ENCODE measurements around the gene RHEX.

Gene RHEX

DNA sequence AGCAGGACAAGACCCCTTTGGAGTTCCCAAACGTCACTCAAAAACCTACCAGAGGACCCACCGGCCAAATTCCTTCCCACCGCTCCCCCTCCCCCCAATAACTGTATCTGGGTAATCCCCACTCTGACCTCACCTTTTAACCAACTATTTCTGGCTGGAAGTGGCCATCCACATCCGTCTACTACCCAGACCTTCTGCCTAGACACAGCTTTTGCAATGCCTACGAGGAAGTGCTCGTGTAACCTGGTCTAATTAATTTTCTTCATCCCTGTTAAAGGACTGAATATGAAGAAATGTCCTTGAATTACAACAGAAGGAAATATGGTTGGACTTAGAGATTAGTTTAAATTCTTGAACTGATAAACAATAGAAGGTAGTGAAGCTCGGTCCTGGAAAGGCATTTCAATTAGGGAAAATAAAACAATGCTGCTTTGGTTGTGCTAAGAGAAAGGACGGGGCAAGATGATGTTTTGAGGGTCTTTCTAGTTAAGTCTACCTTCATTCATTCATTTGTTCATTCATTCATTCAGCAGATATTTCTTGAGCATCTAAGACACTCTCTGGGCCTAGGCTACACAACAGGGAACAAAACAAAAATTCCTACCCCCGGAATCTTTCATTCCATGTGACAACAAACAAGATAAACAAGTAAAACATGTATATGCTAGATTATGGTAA is 45.4 kb downstream of the RHEX start:
- DNase-seq: peak; percentile 33

DNA sequence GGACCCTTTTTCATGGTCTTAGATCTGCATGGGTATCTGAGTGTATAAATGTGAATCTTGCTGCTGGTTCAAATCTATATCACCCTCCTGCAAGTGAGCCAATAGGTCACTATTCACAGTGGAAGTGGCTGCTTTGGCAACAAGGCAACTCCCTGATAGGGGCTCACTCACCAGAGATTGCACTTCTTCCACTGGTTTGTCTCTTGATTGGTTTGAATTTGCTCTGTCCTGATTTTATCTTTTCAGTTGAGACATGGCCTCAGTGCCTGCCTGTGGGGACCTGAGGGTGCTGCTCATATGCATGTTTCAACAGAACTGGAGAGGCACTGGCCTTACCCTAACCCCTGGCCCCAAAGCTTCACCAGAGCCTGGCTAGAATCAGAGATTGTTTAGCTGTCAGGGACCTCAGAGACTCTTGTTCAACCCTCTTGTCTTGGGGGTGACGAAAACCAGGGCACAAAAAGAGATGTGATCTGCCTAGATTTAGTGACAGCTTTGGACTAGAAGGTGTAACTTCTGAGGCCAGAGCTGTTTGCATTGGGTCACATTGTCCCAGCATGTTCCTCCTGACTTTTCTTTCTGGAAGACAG is 47.3 kb downstream of the RHEX start:
- peak; percentile 23 for DNase-seq

- peak; percentile 63 for DNase-seq
Measured at GRCh38 chr1:206101351-206102045, 48.5 kb downstream of the RHEX start.

GRCh38 chr1:206102292-206102936 is 49.4 kb downstream of the RHEX start:
- DNase-seq: peak; percentile 91

- DNase-seq: no peak
Measured at GRCh38 chr1:206103979-206104378, 51.0 kb downstream of the RHEX start.

GRCh38 chr1:206105464-206105995 is 52.6 kb downstream of the RHEX start:
- peak; percentile 32 for DNase-seq

GRCh38 chr1:206106328-206107167 is 53.6 kb downstream of the RHEX start:
- peak; percentile 75 for DNase-seq

- DNase-seq: no peak
Measured at GRCh38 chr1:206107168-206107544, 54.2 kb downstream of the RHEX start.

DNA sequence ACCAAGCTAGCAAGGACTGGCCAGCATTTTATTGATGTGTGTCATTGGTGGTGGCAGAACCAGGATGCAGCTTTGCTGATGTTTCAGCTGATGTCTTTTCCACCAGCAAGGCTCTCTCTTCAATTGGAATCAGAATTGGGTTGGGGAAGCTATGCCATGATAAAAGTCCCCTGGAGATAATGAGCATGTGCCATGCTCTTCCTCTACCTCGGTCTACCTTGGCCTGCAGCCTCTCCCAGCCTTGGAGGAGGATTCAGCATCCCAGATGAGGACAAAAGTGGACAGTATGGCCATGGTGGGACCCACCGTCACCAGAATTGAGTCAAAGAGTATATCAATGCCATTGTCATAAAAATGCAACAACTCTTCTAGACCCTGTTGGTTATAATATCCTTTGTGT is 55.7 kb downstream of the RHEX start:
- DNase-seq: no peak

DNA sequence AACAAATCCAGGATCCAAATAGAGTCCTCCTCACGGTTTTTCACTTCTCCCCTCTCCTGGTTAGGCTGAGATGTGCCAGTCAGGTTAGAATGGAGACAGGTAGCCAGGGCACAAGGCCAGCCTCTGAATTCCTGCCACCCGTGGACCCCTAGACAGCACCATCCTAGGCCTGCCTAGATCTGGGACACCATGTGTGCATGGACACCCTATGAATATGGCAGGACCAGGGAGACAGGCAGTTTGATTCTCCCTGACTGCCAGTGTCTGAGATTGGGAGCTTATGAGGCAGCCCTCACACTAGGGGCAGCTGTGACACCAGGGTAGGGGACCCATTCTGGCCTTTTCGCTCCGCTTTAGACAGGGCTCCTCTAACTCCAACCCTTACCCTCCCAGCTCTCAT is 56.7 kb downstream of the RHEX start:
- no peak for DNase-seq

- no peak for DNase-seq
Measured at GRCh38 chr1:206110161-206110560, 57.2 kb downstream of the RHEX start.

DNA sequence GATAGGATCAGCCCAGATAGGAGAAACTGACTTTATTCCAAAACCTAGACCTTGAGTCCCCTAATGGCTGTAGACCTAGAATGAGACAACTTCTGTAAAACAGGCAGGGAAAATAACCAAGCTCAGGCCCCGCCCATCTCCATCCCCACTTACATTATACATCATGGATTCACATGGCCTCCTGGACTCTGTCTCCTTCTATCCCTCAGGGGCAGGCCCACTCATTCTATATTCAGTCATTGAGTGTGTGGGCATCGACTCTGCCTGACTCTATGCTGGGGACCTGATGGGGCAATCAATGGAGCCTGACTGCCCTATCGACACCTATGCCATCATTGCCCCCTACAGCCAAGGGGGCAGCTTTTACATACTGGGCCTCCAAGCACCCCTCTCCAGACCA is 57.8 kb downstream of the RHEX start:
- DNase-seq: no peak

- no peak for DNase-seq
Measured at GRCh38 chr1:206111271-206111927, 58.4 kb downstream of the RHEX start.

DNA sequence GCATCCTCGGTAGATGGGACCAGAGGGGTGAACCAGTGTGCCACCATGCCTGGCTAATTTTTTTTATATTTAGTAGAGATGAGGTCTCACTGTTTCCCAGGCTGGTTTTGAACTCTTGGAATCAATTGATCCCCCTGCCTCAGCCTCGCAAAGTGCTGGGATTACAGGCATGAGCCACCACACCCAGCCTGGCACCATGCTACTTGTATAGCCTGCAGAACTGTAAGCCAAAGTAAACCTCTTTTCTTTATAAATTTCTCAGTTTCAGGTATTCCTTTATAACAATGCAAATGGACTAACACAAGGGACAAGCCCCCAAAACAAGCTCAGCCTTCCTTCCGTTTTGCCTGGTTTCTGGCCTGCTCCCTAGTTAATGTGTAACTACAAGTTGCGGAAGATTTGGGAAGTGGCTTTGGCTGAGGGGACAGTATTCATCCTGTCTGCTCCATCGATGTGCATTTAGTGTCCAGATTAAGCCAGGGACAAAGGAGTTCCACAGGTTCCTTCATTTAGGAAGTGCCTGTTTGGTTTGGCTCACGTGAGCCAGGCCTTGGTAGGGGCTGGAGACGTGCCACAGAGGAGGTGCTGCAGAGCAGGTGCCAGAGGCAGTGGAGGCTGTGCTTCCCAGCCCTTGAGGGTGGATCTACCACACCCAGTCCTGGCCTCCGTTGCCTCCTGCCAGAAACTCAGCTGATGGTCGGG is 59.8 kb downstream of the RHEX start:
- DNase-seq: no peak

- peak; percentile 22 for DNase-seq
Measured at GRCh38 chr1:206114692-206115640, 62.0 kb downstream of the RHEX start.

GRCh38 chr1:206115791-206116190 is 62.8 kb downstream of the RHEX start:
- no peak for DNase-seq

GRCh38 chr1:206116191-206116872 is 63.4 kb downstream of the RHEX start:
- no peak for DNase-seq

DNA sequence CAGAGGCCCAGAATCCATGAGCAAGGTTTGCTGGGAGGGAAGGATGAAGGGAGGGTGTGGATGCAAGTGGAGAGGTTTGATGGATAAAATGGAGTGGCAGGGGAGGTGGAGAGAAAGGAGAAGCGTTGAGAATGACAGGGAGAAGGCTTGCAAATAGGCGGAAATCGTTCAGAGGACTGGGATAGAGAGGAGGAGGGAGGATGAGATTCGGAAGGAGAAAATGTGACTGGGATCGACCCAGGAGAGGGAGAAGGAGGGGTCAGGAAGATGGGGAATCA is 63.8 kb downstream of the RHEX start:
- DNase-seq: no peak

GRCh38 chr1:206117151-206117948 is 64.4 kb downstream of the RHEX start, which contains the start of gene AVPR1B:
Gene AVPR1B (minus strand): TSS chr1:206117388. CDS start chr1:206116890, 498 bp downstream.
- no peak for DNase-seq
